Endothelial cell of umbilical vein (primary cell): Measurements from ENCODE around the gene TTC9. TPM values are rescaled to one million over a fixed set of nuclear protein-coding genes. Genes with fewer than 3 reads are reported as not detected.

Experiments used
- BruUV-seq: library from RNA; stranded (reverse); fragments of 400-500 nt; replicated peaks from 2 replicates; lab custom pipeline; 2021; lab: Mats Ljungman, UMichigan
- CTCF ChIA-PET: fragments of 300-600, 350-600 bp; sonication (Branson Sonifier 250); formaldehyde crosslinking; loops from one replicate; lab custom pipeline; 2021; ENCODE audit warnings: antibody characterized with exemption, inconsistent platforms; lab: Charles Lee
- POLR2A ChIA-PET: fragments of 300-600, 350-600 bp; sonication (Branson Sonifier 250); formaldehyde crosslinking; loops from one replicate; lab custom pipeline; 2021; ENCODE audit warnings: antibody characterized with exemption, inconsistent platforms; lab: Charles Lee
- DNase-seq: peaks from one replicate; pipeline ENCODE4 v3.0.0-alpha.2; 2011; ENCODE audit warnings: low read depth, low spot score
- FAIRE-seq: peaks from 2 replicates; lab custom pipeline; 2011; peaks lifted over from hg19 to GRCh38; lab: Jason Lieb, UNC
- H2AFZ ChIP-seq: 2 replicates; pipeline ENCODE4 v1.6.0; 2012; ENCODE audit warnings: low read depth, low read length, control low read depth, inconsistent platforms
- H3K27ac ChIP-seq: 2 replicates; pipeline ENCODE4 v1.5.1; 2011; ENCODE audit warnings: low read depth, mild to moderate bottlenecking, control low read depth, low read length, moderate library complexity; ENCODE audit not compliant: insufficient read depth
- H3K27me3 ChIP-seq, 2 experiments: 2 replicates each; pipeline versions ENCODE4 v1.6.0 to v1.6.1; 2011; ENCODE audit warnings: low read length in 2 of 2, mixed read lengths in 1 of 2; ENCODE audit not compliant: control insufficient read depth in 2 of 2, insufficient read depth in 2 of 2
- H3K36me3 ChIP-seq, 2 experiments: 2 replicates in 1 of 2; 3 replicates in 1 of 2; pipeline ENCODE4 v1.5.1; 2011; ENCODE audit warnings: low read length in 2 of 2, mild to moderate bottlenecking in 1 of 2, moderate library complexity in 1 of 2; ENCODE audit not compliant: control insufficient read depth in 2 of 2, insufficient read depth in 2 of 2; ENCODE audit errors: extremely low read depth in 1 of 2
- H3K4me1 ChIP-seq: 3 replicates; pipeline ENCODE4 v1.5.1; 2011; ENCODE audit warnings: mild to moderate bottlenecking, low read length; ENCODE audit not compliant: control insufficient read depth, insufficient read depth; ENCODE audit errors: extremely low read depth
- H3K4me2 ChIP-seq: 2 replicates; pipeline ENCODE4 v1.6.1; 2011; ENCODE audit warnings: low read length, control low read depth, mixed read lengths; ENCODE audit not compliant: insufficient read depth
- H3K4me3 ChIP-seq, 3 experiments: fragments of 200-600 bp in 1 of 3; sonication (generic), shearing (Covaris generic) in 1 of 3; replicated peaks in 1 of 3; 2 replicates each; pipeline ENCODE4 v1.5.1; 2011 to 2016; ENCODE audit warnings: control low read depth in 3 of 3, low read length in 3 of 3, mild to moderate bottlenecking in 2 of 3, inconsistent platforms in 1 of 3, low read depth in 1 of 3, moderate library complexity in 1 of 3; ENCODE audit not compliant: insufficient read depth in 1 of 3
- H3K79me2 ChIP-seq: 2 replicates; pipeline ENCODE4 v1.6.0; 2012; ENCODE audit warnings: low read length, inconsistent platforms; ENCODE audit not compliant: control insufficient read depth, insufficient read depth
- H3K9ac ChIP-seq: replicated peaks from 2 replicates; pipeline ENCODE3; 2011; ENCODE audit warnings: low read length, control low read depth; ENCODE audit not compliant: insufficient read depth; ENCODE audit errors: extremely low read depth
- H3K9me1 ChIP-seq: replicated peaks from 3 replicates; pipeline ENCODE4 v1.6.0; 2011; ENCODE audit warnings: mild to moderate bottlenecking, low read length; ENCODE audit not compliant: control insufficient read depth, insufficient read depth; ENCODE audit errors: extremely low read depth
- H3K9me3 ChIP-seq: replicated peaks from 2 replicates; pipeline ENCODE4 v1.5.1; 2012; ENCODE audit warnings: low read length, inconsistent platforms; ENCODE audit not compliant: control insufficient read depth, insufficient read depth
- H4K20me1 ChIP-seq: replicated peaks from 2 replicates; pipeline ENCODE3; 2011; ENCODE audit warnings: mild to moderate bottlenecking, low read length; ENCODE audit not compliant: control insufficient read depth, insufficient read depth; ENCODE audit errors: extremely low read depth
- CTCF ChIP-seq, 2 donors: IDR thresholded peaks; 1 replicate in 1 of 2; 2 replicates in 1 of 2; pipeline ENCODE4 v1.5.1; 2011; ENCODE audit warnings: low read length in 2 of 2, mild to moderate bottlenecking in 2 of 2, moderate library complexity in 2 of 2, control low read depth in 1 of 2, inconsistent platforms in 1 of 2, low read depth in 1 of 2; ENCODE audit not compliant: insufficient read depth in 1 of 2; ENCODE audit errors: extremely low read depth in 1 of 2
- EZH2 ChIP-seq: IDR thresholded peaks from 2 replicates; pipeline ENCODE4 v1.6.1; 2012; ENCODE audit warnings: borderline replicate concordance, low read depth, mild to moderate bottlenecking, moderate library complexity, low read length, inconsistent platforms; ENCODE audit not compliant: severe bottlenecking
- GATA2 ChIP-seq: IDR thresholded peaks from 2 replicates; pipeline ENCODE4 v1.7.0; 2011; ENCODE audit warnings: low read depth, mild to moderate bottlenecking, moderate library complexity, mixed read lengths, low read length; ENCODE audit not compliant: insufficient read length, insufficient read depth
- JUN ChIP-seq: IDR thresholded peaks from 2 replicates; pipeline ENCODE4 v1.6.1; 2011; ENCODE audit warnings: borderline replicate concordance, low read depth; ENCODE audit not compliant: insufficient read length, insufficient read depth
- POLR2A ChIP-seq: IDR thresholded peaks from 2 replicates; pipeline ENCODE4 v1.6.1; 2012; ENCODE audit warnings: low read depth, mild to moderate bottlenecking, control low read depth, low read length
- POLR2AphosphoS5 ChIP-seq: IDR thresholded peaks from 2 replicates; pipeline ENCODE4 v1.6.1; 2012; ENCODE audit warnings: low read depth, mild to moderate bottlenecking, control low read depth, low read length, moderate library complexity; ENCODE audit not compliant: insufficient read depth
- dilution Hi-C: fragments of 300-500 bp; cut with MboI; formaldehyde crosslinking; loops from one replicate; pipeline ENCODE4 v1.15.0; 2019; ENCODE audit warnings: low sequenced_read_pairs; ENCODE audit not compliant: extremely low pct_ligation_motif_present
- intact Hi-C: fragments of 100-400 bp; cut with micrococcal nuclease; formaldehyde crosslinking; loops from one replicate; pipeline ENCODE4 v1.10.0; 2022
- polyA plus RNA-seq, 4 experiments: library from polyadenylated mRNA; depleted of rRNA in 3 of 4; stranded (reverse) in 3 of 4; unstranded in 1 of 4; fragments of >200 nt; gene quantifications; 2 replicates each; pipeline versions ENCODE4 v1.2.1 to v1.2.3, GENCODE V29; 2011 to 2012; ENCODE audit warnings: missing spikeins in 1 of 4
- total RNA-seq: library from RNA; stranded (reverse); gene quantifications from 2 replicates; pipeline ENCODE4 v1.2.3, GENCODE V29; 2021
- TF ChIP-seq, protein P1 (sequence below): IDR thresholded peaks from 2 replicates; pipeline ENCODE4 v1.6.1; 2011; ENCODE audit not compliant: insufficient read depth, insufficient read length

The TTC9 gene
- total and polyA plus RNA-seq, 2 donors (not counting 3 experiments of a cell fraction or from before 2014, with no cell fraction given): 0.06 TPM; not detected in 1

DNA sequence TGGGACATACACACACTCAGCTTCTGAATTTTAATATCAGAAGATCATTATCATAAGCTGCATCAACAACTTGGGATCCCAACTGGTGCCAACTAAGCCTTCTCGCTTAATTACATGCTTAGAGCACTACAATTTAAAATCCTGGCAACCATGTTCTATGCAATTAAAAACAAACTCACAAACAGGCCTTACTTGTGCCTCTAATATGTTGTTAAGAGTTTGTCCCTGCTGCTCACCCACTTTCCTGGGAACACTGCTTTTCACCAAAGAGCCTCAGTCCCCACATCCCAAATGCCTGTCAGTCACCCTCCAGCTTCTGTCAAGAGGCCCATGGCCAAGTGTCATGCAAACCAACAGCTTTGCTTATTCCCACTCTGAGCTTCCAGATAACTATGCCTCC, 69.7 kb downstream of the TTC9 start:
- CTCF ChIA-PET: interaction anchor here (0.9 to 1.0 kb wide), 2 partner anchors 91 to 107 kb away, joined by 3 read pairs; no protein-coding TSS in a partner anchor
- dilution Hi-C loops: no loop called here
- H4K20me1 ChIP-seq: no peaks in the 10 kb centered on the region
- intact Hi-C loops: loop anchor here (5.0 kb wide), 1 partner anchor 69 kb away; the partner anchor contains the start of gene TTC9
- H3K9me1 ChIP-seq: no peaks in the 10 kb centered on the region
- TF ChIP-seq, protein P1, sequence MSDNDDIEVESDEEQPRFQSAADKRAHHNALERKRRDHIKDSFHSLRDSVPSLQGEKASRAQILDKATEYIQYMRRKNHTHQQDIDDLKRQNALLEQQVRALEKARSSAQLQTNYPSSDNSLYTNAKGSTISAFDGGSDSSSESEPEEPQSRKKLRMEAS: no peak
- TF ChIP-seq CTCF (IDR thresholded peaks at IDR 0.05; ENCODE audit: extremely low read depth in 1 of 2, insufficient read depth in 1 of 2, low read depth in 1 of 2, low read length in 2 of 2) (no peak), POLR2AphosphoS5 (no peak), EZH2 (no peak), JUN (no peak), GATA2 (no peak), POLR2A (no peak)
- H3K27ac ChIP-seq: no peak overlapping the region
- H3K36me3 ChIP-seq: no peaks in the 10 kb centered on the region
- no peaks in the 10 kb centered on the region for H3K79me2 ChIP-seq
- H3K9ac ChIP-seq: no peak overlapping the region
- H3K4me3 ChIP-seq: no peak overlapping the region
- no TSS peak for BruUV-seq
- no peaks in the 10 kb centered on the region for H3K4me1 ChIP-seq
- no peaks in the 10 kb centered on the region for H3K9me3 ChIP-seq
- peaks cover 3 to 14% of the 10 kb centered on the region in 2 experiments for H3K27me3 ChIP-seq
- FAIRE-seq: no peak
- POLR2A ChIA-PET: no interaction called here
- no peak overlapping the region for H2AFZ ChIP-seq
- DNase-seq: no peak
- no peak overlapping the region for H3K4me2 ChIP-seq
